Spleen (tissue), 7 donors: ENCODE measurements around the gene DNAJB6.

Experiments used
- POLR2A ChIP-seq, 3 donors: fragments of 450-650 bp; IDR thresholded peaks; one replicate each; pipeline ENCODE4 v1.5.1; 2017; ENCODE audit warnings: antibody characterized with exemption in 3 of 3, mild to moderate bottlenecking in 1 of 3
- TF ChIP-seq, protein P1 (sequence below), 11 experiments: fragments of 200-600 bp in 7 of 11; fragments of 450-650 bp in 4 of 11; sonication (generic) in 4 of 11; IDR thresholded peaks in 8 of 11; conservative IDR thresholded peaks in 3 of 11; 1 replicate in 7 of 11; 2 replicates in 4 of 11; pipeline versions ENCODE4 v1.4.0 to v1.8.0; 2016 to 2021; ENCODE audit warnings: antibody characterized with exemption in 11 of 11, inconsistent platforms in 4 of 11, mild to moderate bottlenecking in 1 of 11
- donor health status: DM: no; HTN: no; CAD: no; lungs with moderate emphysema.
- donor health status: DM: no; HTN: no; CAD: no.
- donor health status: DM: no; HTN: no; CAD: no.

GRCh38 chr7:157362729-157363128 is 25.9 kb downstream of the DNAJB6 start:
- no peak for TF ChIP-seq POLR2A (IDR thresholded peaks at IDR 0.05)
- TF ChIP-seq, protein P1, sequence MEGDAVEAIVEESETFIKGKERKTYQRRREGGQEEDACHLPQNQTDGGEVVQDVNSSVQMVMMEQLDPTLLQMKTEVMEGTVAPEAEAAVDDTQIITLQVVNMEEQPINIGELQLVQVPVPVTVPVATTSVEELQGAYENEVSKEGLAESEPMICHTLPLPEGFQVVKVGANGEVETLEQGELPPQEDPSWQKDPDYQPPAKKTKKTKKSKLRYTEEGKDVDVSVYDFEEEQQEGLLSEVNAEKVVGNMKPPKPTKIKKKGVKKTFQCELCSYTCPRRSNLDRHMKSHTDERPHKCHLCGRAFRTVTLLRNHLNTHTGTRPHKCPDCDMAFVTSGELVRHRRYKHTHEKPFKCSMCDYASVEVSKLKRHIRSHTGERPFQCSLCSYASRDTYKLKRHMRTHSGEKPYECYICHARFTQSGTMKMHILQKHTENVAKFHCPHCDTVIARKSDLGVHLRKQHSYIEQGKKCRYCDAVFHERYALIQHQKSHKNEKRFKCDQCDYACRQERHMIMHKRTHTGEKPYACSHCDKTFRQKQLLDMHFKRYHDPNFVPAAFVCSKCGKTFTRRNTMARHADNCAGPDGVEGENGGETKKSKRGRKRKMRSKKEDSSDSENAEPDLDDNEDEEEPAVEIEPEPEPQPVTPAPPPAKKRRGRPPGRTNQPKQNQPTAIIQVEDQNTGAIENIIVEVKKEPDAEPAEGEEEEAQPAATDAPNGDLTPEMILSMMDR (IDR thresholded peaks at IDR 0.05 in 8 of 11, conservative IDR thresholded peaks at IDR 0.05 in 3 of 11) = no peak
